ENCODE data around the gene DHRS2. TPM values are rescaled to one million over a fixed set of nuclear protein-coding genes. Genes with fewer than 3 reads are reported as not detected.
"Not testable (repeated sequence)": the region's sequence is repeated elsewhere in the genome, so short reads cannot be mapped to it uniquely, and the experiment has no call there.

DHRS2 gene
- total and polyA plus RNA-seq, 2 donors (not counting 1 experiment from before 2014, with no cell fraction given): not detected

DNA sequence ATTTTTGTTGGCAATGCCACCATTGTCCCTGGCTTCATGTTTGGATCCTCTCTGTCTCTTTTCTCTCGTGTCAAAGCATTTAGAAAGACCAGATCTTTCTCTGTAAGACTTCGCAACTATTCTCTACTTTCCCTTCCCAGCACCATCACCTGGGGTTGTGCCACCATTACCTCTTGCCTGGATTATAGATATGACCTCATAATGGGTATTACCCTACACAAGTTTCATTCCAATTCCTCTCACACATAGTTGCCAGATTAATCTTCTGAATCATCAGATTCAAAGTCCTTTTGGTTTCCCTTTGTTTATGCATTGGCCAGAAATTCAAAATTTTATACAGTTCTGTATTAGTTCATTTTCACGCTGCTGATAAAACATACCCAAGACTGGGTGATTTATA is 27.2 kb upstream of the DHRS2 start:
- ChIA-PET POLR2A (no interaction called here), CTCF (no interaction called here)
- Histone ChIP-seq H2AFZ (ENCODE audit: insufficient read depth, low read depth, low read length, poor library complexity, severe bottlenecking) (no peak overlapping the region), H3K9me3 (ENCODE audit: control extremely low read depth in 1 of 3, control insufficient read depth in 2 of 3, insufficient read depth in 1 of 3, low read length in 2 of 3) (peaks cover 0 to 5% (median 0%) of the 10 kb centered on the region in 3 donors), H4K20me1 (ENCODE audit: control insufficient read depth, insufficient read depth, low read length, poor library complexity, severe bottlenecking) (no peaks in the 10 kb centered on the region), H3K9ac (ENCODE audit: low read length) (no peak overlapping the region), H3K4me2 (replicated peaks; ENCODE audit: low read depth, low read length, poor library complexity, severe bottlenecking) (no peak overlapping the region), H3K4me1 (ENCODE audit: control insufficient read depth in 2 of 2, insufficient read depth in 2 of 2, low read length in 2 of 2) (peaks cover 0 to 3% of the 10 kb centered on the region in 2 donors), H3K27ac (ENCODE audit: low read length in 2 of 2) (no peak overlapping the region), H3K79me2 (ENCODE audit: control insufficient read depth, insufficient read depth, low read length) (no peaks in the 10 kb centered on the region), H3K36me3 (replicated peaks in 1 of 2; ENCODE audit: control extremely low read depth in 1 of 2, control insufficient read depth in 1 of 2, extremely low read depth in 1 of 2, insufficient read depth in 2 of 2, low read length in 1 of 2) (no peaks in the 10 kb centered on the region), H3K27me3 (replicated peaks in 1 of 4; ENCODE audit: control extremely low read depth in 1 of 4, control insufficient read depth in 3 of 4, insufficient read depth in 4 of 4, low read length in 3 of 4) (no peaks in the 10 kb centered on the region), H3K4me3 (ENCODE audit: control extremely low read depth in 1 of 5, extremely low read depth in 1 of 5, insufficient read depth in 1 of 5, low read depth in 2 of 5, low read length in 4 of 5) (no peak overlapping the region)
- DNase-seq (no peak), ATAC-seq (ENCODE audit: low read depth) (no peak)
- TF ChIP-seq, protein P1, sequence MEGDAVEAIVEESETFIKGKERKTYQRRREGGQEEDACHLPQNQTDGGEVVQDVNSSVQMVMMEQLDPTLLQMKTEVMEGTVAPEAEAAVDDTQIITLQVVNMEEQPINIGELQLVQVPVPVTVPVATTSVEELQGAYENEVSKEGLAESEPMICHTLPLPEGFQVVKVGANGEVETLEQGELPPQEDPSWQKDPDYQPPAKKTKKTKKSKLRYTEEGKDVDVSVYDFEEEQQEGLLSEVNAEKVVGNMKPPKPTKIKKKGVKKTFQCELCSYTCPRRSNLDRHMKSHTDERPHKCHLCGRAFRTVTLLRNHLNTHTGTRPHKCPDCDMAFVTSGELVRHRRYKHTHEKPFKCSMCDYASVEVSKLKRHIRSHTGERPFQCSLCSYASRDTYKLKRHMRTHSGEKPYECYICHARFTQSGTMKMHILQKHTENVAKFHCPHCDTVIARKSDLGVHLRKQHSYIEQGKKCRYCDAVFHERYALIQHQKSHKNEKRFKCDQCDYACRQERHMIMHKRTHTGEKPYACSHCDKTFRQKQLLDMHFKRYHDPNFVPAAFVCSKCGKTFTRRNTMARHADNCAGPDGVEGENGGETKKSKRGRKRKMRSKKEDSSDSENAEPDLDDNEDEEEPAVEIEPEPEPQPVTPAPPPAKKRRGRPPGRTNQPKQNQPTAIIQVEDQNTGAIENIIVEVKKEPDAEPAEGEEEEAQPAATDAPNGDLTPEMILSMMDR (IDR thresholded peaks at IDR 0.05): no peak
- TF ChIP-seq EZH2 (IDR thresholded peaks at IDR 0.05; ENCODE audit: borderline replicate concordance, insufficient read depth, low read depth, low read length, poor library complexity, severe bottlenecking): no peak
- Mint-ChIP-seq H3K4me3 (no peak overlapping the region), H3K4me1 (no peaks in the 10 kb centered on the region), H3K27ac (no peak overlapping the region), H3K27me3 (peaks cover 15% of the 10 kb centered on the region), H3K9me3 (ENCODE audit: insufficient read depth) (no peaks in the 10 kb centered on the region)
- WGBS (ENCODE audit: insufficient coverage): 100% methylated on average over 2 of the region's 3 CpGs
- intact Hi-C loops (cut with micrococcal nuclease): no loop called here

DNA sequence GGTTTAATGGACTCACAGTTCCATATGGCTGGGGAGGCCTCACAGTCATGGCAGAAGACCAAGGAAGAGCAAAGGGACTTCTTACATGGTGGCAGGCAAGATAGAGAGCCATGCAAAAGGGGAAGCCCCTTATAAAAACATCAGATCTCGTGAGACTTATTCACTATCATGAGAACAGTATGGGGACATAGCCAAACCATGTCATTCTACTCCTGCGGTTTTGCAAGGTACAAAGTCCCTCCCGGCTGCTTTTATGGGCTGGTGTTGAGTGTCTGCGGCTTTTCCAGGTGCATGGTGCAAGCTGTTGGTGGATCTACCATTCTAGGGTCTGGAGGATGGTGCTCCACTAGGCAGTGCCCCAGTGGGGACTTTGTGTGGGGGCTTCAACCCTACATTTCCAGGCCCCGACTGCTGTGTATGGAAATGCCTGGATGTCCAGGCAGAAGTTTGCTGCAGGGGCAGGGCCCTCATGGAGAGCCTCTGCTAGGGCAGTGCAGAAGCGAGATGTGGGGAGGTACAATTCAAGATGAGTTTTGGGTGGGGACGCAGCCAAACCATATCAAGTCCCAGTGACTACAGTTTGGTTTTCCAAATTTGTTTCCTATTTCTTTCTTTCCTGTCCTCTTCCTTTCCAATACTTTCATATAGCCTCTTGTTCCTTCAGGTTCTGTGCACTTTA is 26.6 kb upstream of the DHRS2 start:
- H3K4me2 ChIP-seq (replicated peaks; ENCODE audit: low read depth, low read length, poor library complexity, severe bottlenecking); H3K4me3 ChIP-seq (ENCODE audit: control extremely low read depth in 1 of 5, extremely low read depth in 1 of 5, insufficient read depth in 1 of 5, low read depth in 2 of 5, low read length in 4 of 5); H4K20me1 ChIP-seq (ENCODE audit: control insufficient read depth, insufficient read depth, low read length, poor library complexity, severe bottlenecking); H3K4me1 ChIP-seq (ENCODE audit: control insufficient read depth in 2 of 2, insufficient read depth in 2 of 2, low read length in 2 of 2); H3K27ac Mint-ChIP-seq; H3K27ac ChIP-seq (ENCODE audit: low read length in 2 of 2); POLR2A ChIA-PET; H3K9ac ChIP-seq (ENCODE audit: low read length); H3K79me2 ChIP-seq (ENCODE audit: control insufficient read depth, insufficient read depth, low read length); intact Hi-C loops (cut with micrococcal nuclease); H2AFZ ChIP-seq (ENCODE audit: insufficient read depth, low read depth, low read length, poor library complexity, severe bottlenecking); H3K27me3 ChIP-seq (replicated peaks in 1 of 4; ENCODE audit: control extremely low read depth in 1 of 4, control insufficient read depth in 3 of 4, insufficient read depth in 4 of 4, low read length in 3 of 4); ATAC-seq (ENCODE audit: low read depth); H3K36me3 ChIP-seq (replicated peaks in 1 of 2; ENCODE audit: control extremely low read depth in 1 of 2, control insufficient read depth in 1 of 2, extremely low read depth in 1 of 2, insufficient read depth in 2 of 2, low read length in 1 of 2); DNase-seq; H3K9me3 ChIP-seq (ENCODE audit: control extremely low read depth in 1 of 3, control insufficient read depth in 2 of 3, insufficient read depth in 1 of 3, low read length in 2 of 3); H3K9me3 Mint-ChIP-seq (ENCODE audit: insufficient read depth); H3K4me3 Mint-ChIP-seq; H3K4me1 Mint-ChIP-seq: not testable (repeated sequence)
- H3K27me3 Mint-ChIP-seq: peaks cover 19% of the 10 kb centered on the region
- 70% methylated on average over 4 of the region's 7 CpGs for WGBS (ENCODE audit: insufficient coverage)
- CTCF ChIA-PET: interaction anchor here (3.4 kb wide), 1 partner anchor 22 kb away, joined by 15 read pairs; no protein-coding TSS in a partner anchor
